Activated CD8-positive, alpha-beta memory T cell treated with anti-CD3 and anti-CD28 coated beads, Interleukin-2, amount 50 U/mL, for 4 hours (primary cell): ENCODE measurements around the gene BCS1L.

ENCODE experiments used
- DNase-seq: peaks from one replicate; pipeline ENCODE4 v3.0.0-alpha.2; 2020

BCS1L gene

GRCh38 chr2:218659258-218659987, at the start of gene BCS1L, which contains the start of gene ZNF142:
BCS1L (plus strand) TSS chr2:218659683; CDS start chr2:218660988, 1,305 bp downstream.
ZNF142 (minus strand) TSS chr2:218659623; CDS start chr2:218656429, 3,194 bp downstream.
- DNase-seq, result peak; percentile 95

GRCh38 chr2:218615868-218616315, 43.6 kb upstream of the BCS1L start:
- no peak for DNase-seq

GRCh38 chr2:218618102-218618860, 41.2 kb upstream of the BCS1L start:
- DNase-seq, result no peak

GRCh38 chr2:218621007-218621406, 38.5 kb upstream of the BCS1L start:
- no peak for DNase-seq

- DNase-seq, result no peak
These were observed 36.7 kb upstream of the BCS1L start for GRCh38 chr2:218622606-218623365.

GRCh38 chr2:218623366-218623705, 36.1 kb upstream of the BCS1L start:
- no peak for DNase-seq

- no peak for DNase-seq
These were observed 33.1 kb upstream of the BCS1L start for GRCh38 chr2:218626369-218626768.

- no peak for DNase-seq
These were observed 31.5 kb upstream of the BCS1L start for GRCh38 chr2:218627939-218628338.

- DNase-seq, result no peak
These were observed 27.6 kb upstream of the BCS1L start for GRCh38 chr2:218631837-218632236.

- DNase-seq, result no peak
These were observed 23.8 kb upstream of the BCS1L start for GRCh38 chr2:218635719-218636118.

GRCh38 chr2:218638372-218638771, 21.1 kb upstream of the BCS1L start:
- DNase-seq, result no peak

- no peak for DNase-seq
These were observed 17.3 kb upstream of the BCS1L start for GRCh38 chr2:218642121-218642656.

- no peak for DNase-seq
These were observed 16.7 kb upstream of the BCS1L start for GRCh38 chr2:218642786-218643185.

GRCh38 chr2:218643751-218644310, 15.7 kb upstream of the BCS1L start:
- no peak for DNase-seq

- no peak for DNase-seq
These were observed 14.8 kb upstream of the BCS1L start for GRCh38 chr2:218644721-218645120.

- no peak for DNase-seq
These were observed 14.4 kb upstream of the BCS1L start for GRCh38 chr2:218645126-218645525.

GRCh38 chr2:218648088-218648786, 11.2 kb upstream of the BCS1L start:
- DNase-seq, result peak; percentile 57

- DNase-seq, result no peak
These were observed 10.7 kb upstream of the BCS1L start for GRCh38 chr2:218648787-218649100.

GRCh38 chr2:218655751-218656150, 3.7 kb upstream of the BCS1L start:
- no peak for DNase-seq

- peak; percentile 48 for DNase-seq
These were observed 719 bp upstream of the BCS1L start for GRCh38 chr2:218658671-218659257.

- DNase-seq, result no peak
These were observed 490 bp downstream of the BCS1L start for GRCh38 chr2:218659988-218660358.

- DNase-seq, result no peak
These were observed 2.9 kb downstream of the BCS1L start for GRCh38 chr2:218662377-218662776.
